Upper lobe of left lung (tissue), 4 donors: Measurements from ENCODE around the gene PAIP2.

Experiments
- CTCF ChIP-seq, 6 experiments: fragments of 450-650 bp in 4 of 6; fragments of 200-600 bp in 2 of 6; sonication (generic) in 2 of 6; IDR thresholded peaks; one replicate each; pipeline ENCODE4 v1.5.1; 2016 to 2019; ENCODE audit warnings: antibody characterized with exemption in 6 of 6
- EP300 ChIP-seq, 4 donors: sonication (generic); formaldehyde crosslinking; IDR thresholded peaks; one replicate each; pipeline ENCODE4 v1.5.1; 2017; ENCODE audit warnings: antibody characterized with exemption in 4 of 4, control low read depth in 2 of 4
- POLR2A ChIP-seq, 4 donors: fragments of 450-650 bp; IDR thresholded peaks; one replicate each; pipeline ENCODE4 v1.5.1; 2016 to 2017; ENCODE audit warnings: antibody characterized with exemption in 4 of 4, mild to moderate bottlenecking in 2 of 4
- POLR2AphosphoS5 ChIP-seq, 2 donors: sonication (generic); formaldehyde crosslinking; IDR thresholded peaks; one replicate each; pipeline ENCODE4 v1.5.1; 2017; ENCODE audit warnings: antibody characterized with exemption in 2 of 2

- TF ChIP-seq CTCF (IDR thresholded peaks at IDR 0.05) (no peak), POLR2AphosphoS5 (IDR thresholded peaks at IDR 0.05) (no peak), POLR2A (IDR thresholded peaks at IDR 0.05) (no peak), EP300 (IDR thresholded peaks at IDR 0.05) (no peak)
Measured at GRCh38 chr5:139417214-139417613, 75.6 kb downstream of the PAIP2 start.
